GM12865 (cell line): ENCODE data around the gene MTUS2.

Experiments used
- DNase-seq: peaks from one replicate; pipeline ENCODE4 v3.0.0; 2010; ENCODE audit warnings: low read depth
- H3K4me3 ChIP-seq: 2 replicates; pipeline ENCODE4 v1.5.1; 2011; ENCODE audit warnings: mild to moderate bottlenecking, low read depth, low read length, control low read depth
- TF ChIP-seq, protein P1 (sequence below): IDR thresholded peaks from 2 replicates; pipeline ENCODE4 v1.5.1; 2011; ENCODE audit warnings: low read length, control low read depth, low read depth, inconsistent platforms; ENCODE audit not compliant: insufficient read depth; ENCODE audit errors: missing control alignments

MTUS2 gene

DNA sequence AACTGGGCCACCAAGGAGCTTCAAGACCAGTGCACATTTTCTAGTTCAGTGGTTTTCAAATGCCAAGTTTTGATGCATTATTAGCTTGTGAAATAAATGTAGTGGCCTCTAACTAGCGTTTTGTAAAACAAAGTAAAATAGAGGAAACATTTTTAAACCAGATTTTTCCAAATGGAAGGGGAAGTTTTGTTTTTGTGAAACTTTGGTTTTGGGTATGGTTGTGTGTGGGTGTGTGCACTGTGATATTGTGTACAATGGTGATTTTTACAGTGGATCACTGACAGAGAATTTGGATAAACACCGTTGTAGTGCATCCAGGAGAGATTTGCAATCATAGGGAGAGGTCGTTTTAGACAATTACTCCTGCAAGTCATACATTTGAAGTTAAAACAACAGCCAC lies 666.4 kb downstream of the MTUS2 start:
- no peak for DNase-seq
- TF ChIP-seq, protein P1, sequence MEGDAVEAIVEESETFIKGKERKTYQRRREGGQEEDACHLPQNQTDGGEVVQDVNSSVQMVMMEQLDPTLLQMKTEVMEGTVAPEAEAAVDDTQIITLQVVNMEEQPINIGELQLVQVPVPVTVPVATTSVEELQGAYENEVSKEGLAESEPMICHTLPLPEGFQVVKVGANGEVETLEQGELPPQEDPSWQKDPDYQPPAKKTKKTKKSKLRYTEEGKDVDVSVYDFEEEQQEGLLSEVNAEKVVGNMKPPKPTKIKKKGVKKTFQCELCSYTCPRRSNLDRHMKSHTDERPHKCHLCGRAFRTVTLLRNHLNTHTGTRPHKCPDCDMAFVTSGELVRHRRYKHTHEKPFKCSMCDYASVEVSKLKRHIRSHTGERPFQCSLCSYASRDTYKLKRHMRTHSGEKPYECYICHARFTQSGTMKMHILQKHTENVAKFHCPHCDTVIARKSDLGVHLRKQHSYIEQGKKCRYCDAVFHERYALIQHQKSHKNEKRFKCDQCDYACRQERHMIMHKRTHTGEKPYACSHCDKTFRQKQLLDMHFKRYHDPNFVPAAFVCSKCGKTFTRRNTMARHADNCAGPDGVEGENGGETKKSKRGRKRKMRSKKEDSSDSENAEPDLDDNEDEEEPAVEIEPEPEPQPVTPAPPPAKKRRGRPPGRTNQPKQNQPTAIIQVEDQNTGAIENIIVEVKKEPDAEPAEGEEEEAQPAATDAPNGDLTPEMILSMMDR = no peak
- H3K4me3 ChIP-seq = no peak overlapping the region

DNA sequence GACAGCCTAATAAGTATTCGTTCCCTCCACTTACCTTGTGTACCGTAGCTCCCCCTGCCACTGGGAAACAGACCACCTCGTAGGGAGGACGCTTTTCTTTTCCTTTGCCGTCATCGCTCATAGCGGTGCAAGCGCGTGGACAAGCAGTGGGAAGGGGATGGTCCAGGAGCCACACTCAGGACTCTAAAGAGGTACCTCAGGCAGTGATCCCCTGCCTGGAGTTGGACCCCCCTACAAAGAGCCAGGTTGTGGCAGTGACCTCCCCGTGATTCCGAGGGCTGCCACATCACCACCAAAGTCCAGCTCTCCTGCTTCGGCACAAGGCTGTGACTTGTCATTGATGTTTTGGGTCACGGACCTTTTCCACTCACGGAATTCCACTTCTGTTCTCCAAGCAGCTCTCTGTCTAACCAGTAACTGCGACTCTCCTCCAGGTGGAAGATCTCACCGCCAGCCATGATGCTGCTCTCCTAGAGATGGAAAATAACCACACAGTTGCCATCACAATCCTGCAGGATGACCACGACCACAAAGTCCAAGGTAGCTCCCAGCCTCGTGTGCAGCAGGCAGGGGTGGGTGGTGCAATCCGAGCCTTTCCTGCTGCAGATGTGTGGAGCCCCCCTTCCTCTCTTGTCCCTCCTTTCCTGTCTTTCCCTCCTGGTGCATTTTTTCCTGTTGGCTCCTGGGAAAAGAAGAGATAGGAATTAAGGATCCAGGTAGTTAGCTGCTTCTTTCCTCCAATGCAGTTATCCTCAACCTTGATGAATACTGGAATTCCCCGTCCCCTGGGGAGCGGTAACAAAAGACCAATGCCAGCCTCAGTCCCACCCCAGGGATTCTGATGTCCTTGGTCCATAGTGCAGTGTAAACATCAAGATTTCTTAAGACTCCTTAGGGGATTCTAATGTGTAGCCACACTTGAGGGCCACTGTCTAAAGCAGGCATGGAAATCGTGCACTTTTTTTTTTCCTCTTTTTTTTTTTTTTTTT lies 667.6 kb downstream of the MTUS2 start:
- DNase-seq = no peak
- TF ChIP-seq, protein P1 = no peak
- H3K4me3 ChIP-seq = no peak overlapping the region

DNA sequence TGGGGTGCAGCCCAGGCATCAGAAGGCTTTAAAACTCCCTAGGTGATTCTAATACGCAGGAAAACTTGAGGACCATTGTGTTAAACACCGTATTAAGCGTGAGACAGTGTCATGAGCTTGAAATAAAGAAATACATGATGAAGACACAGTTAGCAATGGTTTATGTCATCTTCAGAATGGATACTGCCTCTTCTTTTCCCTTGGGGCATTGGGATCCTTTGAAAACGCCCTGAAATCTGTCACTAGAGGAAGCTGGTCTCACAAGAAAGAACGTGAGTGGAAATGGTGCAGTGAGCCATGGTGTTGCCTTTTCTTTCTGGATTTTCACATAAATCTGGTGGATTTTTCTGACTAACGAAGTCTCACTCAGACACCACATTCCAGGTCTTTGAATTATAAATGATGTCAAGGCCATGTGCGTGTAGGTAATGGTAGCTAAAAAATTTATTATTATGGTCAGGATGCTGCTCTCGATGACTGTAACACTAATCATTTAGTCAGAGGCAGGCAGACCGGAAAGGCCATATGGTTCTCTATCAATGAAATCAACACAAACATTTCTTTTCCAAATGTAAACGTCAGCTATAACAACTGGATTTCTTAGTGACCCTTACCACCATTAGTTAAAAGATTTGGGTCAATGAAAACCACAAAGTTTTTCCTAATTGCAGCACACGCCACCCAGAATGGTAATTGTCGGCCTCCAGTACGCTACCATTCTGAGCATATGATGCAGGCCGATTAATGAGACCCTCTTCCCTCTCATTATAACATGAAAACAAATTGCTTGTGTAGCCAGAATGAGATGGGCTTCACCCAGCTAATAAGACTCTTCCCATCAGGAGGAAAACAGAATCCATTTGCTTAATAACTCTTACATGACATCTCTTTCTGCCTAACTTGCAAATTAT lies 669.8 kb downstream of the MTUS2 start:
- H3K4me3 ChIP-seq = no peak overlapping the region
- TF ChIP-seq, protein P1 = no peak
- no peak for DNase-seq

DNA sequence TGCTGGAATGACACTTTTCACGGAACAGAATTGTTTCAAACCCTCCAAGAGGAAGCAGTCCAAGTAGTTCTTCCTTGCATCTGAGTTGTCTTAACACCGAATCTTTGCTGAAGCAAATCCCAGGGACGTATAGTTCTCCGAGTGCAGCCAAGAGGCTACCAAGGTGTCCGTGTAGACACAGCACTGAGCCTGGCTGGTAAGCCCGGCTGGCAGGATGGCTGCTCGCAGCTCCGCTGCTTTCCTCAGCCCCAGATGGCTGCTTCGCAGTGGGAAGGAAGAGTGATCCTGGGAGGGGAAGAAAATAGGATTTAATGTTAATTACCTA lies 670.4 kb downstream of the MTUS2 start:
- DNase-seq = no peak
- TF ChIP-seq, protein P1 = no peak
- H3K4me3 ChIP-seq = no peak overlapping the region

DNA sequence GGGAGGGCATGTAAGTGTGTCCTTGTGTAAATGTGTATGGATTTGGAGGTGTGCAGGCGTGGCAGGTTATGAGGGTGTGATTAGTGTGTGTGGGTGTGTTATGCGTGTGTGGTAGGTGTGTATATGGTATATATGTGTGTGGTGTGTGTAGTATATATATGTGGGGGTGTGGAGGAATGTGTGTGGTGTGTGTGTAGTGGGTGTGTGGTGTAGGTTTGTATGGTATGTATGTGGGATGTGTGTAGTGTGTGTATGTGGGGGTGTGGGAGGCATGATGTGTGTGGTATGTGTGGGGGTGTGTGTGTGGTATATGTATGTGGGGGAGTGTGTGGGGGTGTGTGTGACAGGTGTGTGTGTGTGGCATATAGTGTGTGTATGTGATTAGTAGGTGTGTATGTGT lies 671.1 kb downstream of the MTUS2 start:
- DNase-seq = no peak
- no peak overlapping the region for H3K4me3 ChIP-seq
- TF ChIP-seq, protein P1 = no peak

DNA sequence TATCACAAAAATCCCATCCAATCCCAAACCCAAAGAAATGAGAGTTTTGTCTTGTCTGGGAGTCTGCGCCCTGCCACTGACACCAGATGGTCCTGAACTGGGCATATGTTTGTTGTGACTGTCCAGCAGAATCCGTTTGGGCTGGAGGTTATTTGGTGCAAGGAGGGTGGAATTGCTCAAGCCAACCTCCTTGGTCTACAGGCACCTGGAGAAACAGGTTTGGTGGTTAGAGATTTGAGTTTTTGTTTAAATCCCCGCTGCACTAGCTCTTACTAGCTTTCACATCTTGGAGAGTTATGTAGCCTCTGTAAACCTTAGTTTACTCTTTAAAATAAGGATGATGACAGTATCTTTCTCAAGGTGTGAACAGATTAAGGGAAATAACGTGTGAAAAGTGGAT lies 673.7 kb downstream of the MTUS2 start:
- H3K4me3 ChIP-seq = no peak overlapping the region
- DNase-seq = no peak
- TF ChIP-seq, protein P1 = no peak
